ENCODE data around the gene ZNF385D.

DNA sequence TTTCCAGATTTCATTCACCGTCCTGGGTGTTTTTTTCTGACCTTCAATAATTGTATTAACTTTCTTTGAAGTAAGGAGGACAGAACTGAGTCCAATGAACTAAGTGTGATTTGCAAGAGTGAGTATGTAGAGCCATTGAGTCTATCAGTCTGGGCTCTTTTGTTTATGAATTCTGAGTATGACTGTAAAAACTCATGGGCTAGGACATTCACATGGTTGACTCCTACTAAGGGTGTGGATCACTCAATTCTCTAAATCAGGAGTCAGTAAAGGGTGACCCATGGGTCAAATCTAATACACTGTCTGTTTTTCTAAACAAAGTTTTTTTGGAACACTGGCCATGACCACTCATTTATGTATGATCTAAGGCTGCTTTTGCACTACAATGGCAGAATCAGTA is 269.0 kb downstream of the ZNF385D start:
- TF ChIP-seq, protein P1, sequence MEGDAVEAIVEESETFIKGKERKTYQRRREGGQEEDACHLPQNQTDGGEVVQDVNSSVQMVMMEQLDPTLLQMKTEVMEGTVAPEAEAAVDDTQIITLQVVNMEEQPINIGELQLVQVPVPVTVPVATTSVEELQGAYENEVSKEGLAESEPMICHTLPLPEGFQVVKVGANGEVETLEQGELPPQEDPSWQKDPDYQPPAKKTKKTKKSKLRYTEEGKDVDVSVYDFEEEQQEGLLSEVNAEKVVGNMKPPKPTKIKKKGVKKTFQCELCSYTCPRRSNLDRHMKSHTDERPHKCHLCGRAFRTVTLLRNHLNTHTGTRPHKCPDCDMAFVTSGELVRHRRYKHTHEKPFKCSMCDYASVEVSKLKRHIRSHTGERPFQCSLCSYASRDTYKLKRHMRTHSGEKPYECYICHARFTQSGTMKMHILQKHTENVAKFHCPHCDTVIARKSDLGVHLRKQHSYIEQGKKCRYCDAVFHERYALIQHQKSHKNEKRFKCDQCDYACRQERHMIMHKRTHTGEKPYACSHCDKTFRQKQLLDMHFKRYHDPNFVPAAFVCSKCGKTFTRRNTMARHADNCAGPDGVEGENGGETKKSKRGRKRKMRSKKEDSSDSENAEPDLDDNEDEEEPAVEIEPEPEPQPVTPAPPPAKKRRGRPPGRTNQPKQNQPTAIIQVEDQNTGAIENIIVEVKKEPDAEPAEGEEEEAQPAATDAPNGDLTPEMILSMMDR (IDR thresholded peaks at IDR 0.05): no peak
- no peak for TF ChIP-seq POLR2A (IDR thresholded peaks at IDR 0.05)

Measured in thyroid gland (tissue), 4 donors.